Adrenal gland (tissue), 19 donors: ENCODE results near the gene TADA2B. TPM values are rescaled to one million over a fixed set of nuclear protein-coding genes. Genes with fewer than 3 reads are reported as not detected.

Experiments
- DNase-seq, 7 donors: peaks; one replicate each; pipeline ENCODE4 v3.0.0-alpha.2; 2019 to 2020
- H3K27ac ChIP-seq, 5 donors: fragments of 200-600 bp; sonication (generic) in 4 of 5; 1 replicate in 3 of 5; 2 replicates in 2 of 5; pipeline versions ENCODE4 v1.5.1 to v1.8.0; 2016 to 2020; ENCODE audit warnings: mild to moderate bottlenecking in 1 of 5
- H3K27me3 ChIP-seq: fragments of 200-600 bp; 2 replicates; pipeline ENCODE4 v1.8.0; 2021
- H3K36me3 ChIP-seq, 2 donors: fragments of 200-600 bp; replicated peaks in 1 of 2; 1 replicate in 1 of 2; 2 replicates in 1 of 2; pipeline versions ENCODE4 v1.5.1 to v1.8.0; 2018 to 2022
- H3K4me1 ChIP-seq, 2 donors: fragments of 200-600 bp; replicated peaks in 1 of 2; 1 replicate in 1 of 2; 2 replicates in 1 of 2; pipeline versions ENCODE4 v1.5.1 to v1.8.0; 2018 to 2021
- H3K4me3 ChIP-seq, 4 donors: fragments of 200-600 bp; sonication (generic) in 3 of 4; one replicate each; pipeline ENCODE4 v1.5.1; 2016 to 2018
- H3K9me3 ChIP-seq, 3 donors: fragments of 200-600 bp; sonication (generic) in 1 of 3; replicated peaks in 1 of 3; 1 replicate in 2 of 3; 2 replicates in 1 of 3; pipeline versions ENCODE4 v1.5.1 to v1.8.0; 2016 to 2021
- POLR2A ChIP-seq, 2 donors: fragments of 450-650 bp; IDR thresholded peaks; one replicate each; pipeline ENCODE4 v1.6.1; 2017; ENCODE audit warnings: antibody characterized with exemption in 2 of 2, mild to moderate bottlenecking in 2 of 2, moderate library complexity in 1 of 2
- WGBS, 4 donors: extraction: QIAGEN DNeasy Blood & Tissue Kit in 2 of 4; methylation state at CpG; one replicate each; pipeline versions ENCODE4 v1.1.5 to v1.1.7; 2013 to 2017; 5-methylcytosine and 5-hydroxymethylcytosine counted together
- intact Hi-C, 2 donors: fragments of 100-400 bp; cut with DNase I; formaldehyde crosslinking; loops; one replicate each; pipeline versions ENCODE4 v1.14.1 to v1.15.0; 2022 to 2023
- long read RNA-seq, 10 donors: library from polyadenylated mRNA in 3 of 10; unstranded in 2 of 10; stranded (forward) in 1 of 10; transcript quantifications; one replicate each; pipeline ENCODE4 v2.0.0 and lab custom pipeline, GENCODE V29; 2021 to 2026
- polyA plus RNA-seq, 3 donors: library from polyadenylated mRNA; stranded (reverse); fragments of 200-250 nt in 2 of 3; fragments of 350-450 nt in 1 of 3; fragmentation: Illumina TruSeq in 1 of 3; extraction: RNeasy Lipid Tissue Mini Kit (QIAGEN cat#74804) in 1 of 3; gene quantifications; one replicate each; pipeline ENCODE4 v1.2.3, GENCODE V29; 2013 to 2014
- total RNA-seq, 9 donors: library from RNA; depleted of rRNA in 4 of 9; stranded (reverse); fragments of >200 nt in 4 of 9; fragments of 120-200 nt in 1 of 9; fragmentation: NEBNext Ultra II Directional in 1 of 9; extraction: Animal tissue kit (Norgen Biotek cat#: 25700) in 1 of 9; gene quantifications; one replicate each; pipeline versions ENCODE4 v1.1.0 to v1.2.4, GENCODE V29; 2013 to 2023
- TF ChIP-seq, protein P1 (sequence below), 6 experiments: fragments of 450-650 bp in 4 of 6; fragments of 200-600 bp in 2 of 6; sonication (generic) in 1 of 6; IDR thresholded peaks; 1 replicate in 5 of 6; 2 replicates in 1 of 6; pipeline versions ENCODE4 v1.5.1 to v1.8.0; 2016 to 2021; ENCODE audit warnings: antibody characterized with exemption in 6 of 6, mild to moderate bottlenecking in 2 of 6, moderate library complexity in 1 of 6
- donor health status: healthy with polysubstance abuse.
- donor health status: Bipolar disorder and iron deficiency.
- donor health status: DM: yes; HTN: yes; CAD: no.
- donor health status: DM: no; HTN: no; CAD: no.
- donor health status: DM: no; HTN: no; CAD: no.
- donor health status: DM: yes; HTN: yes; CAD: no.

The TADA2B gene
- 10 to 100 TPM; 17.2 to 60.8 (median 32.6) TPM for total RNA-seq
- 10 to 100 TPM; 13.3 to 26.6 (median 14.9) TPM for polyA plus RNA-seq
- long read RNA-seq, donor 1, full-length matches to known transcripts: 13 of 13 reads
- long read RNA-seq, donor 1, partial matches to known transcripts: 0 of 13 reads
- long read RNA-seq, donor 1, other reads (novel, unspliced or antisense): 0 of 13 reads
- long read RNA-seq, donor 2, full-length matches to known transcripts: 16 of 16 reads
- long read RNA-seq, donor 2, partial matches to known transcripts: 0 of 16 reads
- long read RNA-seq, donor 2, other reads (novel, unspliced or antisense): 0 of 16 reads
- long read RNA-seq, donor 3, full-length matches to known transcripts: 16 of 16 reads
- long read RNA-seq, donor 3, partial matches to known transcripts: 0 of 16 reads
- long read RNA-seq, donor 3, other reads (novel, unspliced or antisense): 0 of 16 reads
- long read RNA-seq, donor 4, full-length matches to known transcripts: 4 of 6 reads
- long read RNA-seq, donor 4, partial matches to known transcripts: 0 of 6 reads
- long read RNA-seq, donor 4, other reads (novel, unspliced or antisense): 2 of 6 reads
- long read RNA-seq, donor 5, full-length matches to known transcripts: 150 of 156 reads
- long read RNA-seq, donor 5, partial matches to known transcripts: 0 of 156 reads
- long read RNA-seq, donor 5, other reads (novel, unspliced or antisense): 6 of 156 reads
- long read RNA-seq, donor 6, partial matches to known transcripts: 0 of 1 reads
- long read RNA-seq, donor 6, other reads (novel, unspliced or antisense): 1 of 1 reads
- long read RNA-seq, donor 7, full-length matches to known transcripts: 6 of 6 reads
- long read RNA-seq, donor 7, partial matches to known transcripts: 0 of 6 reads
- long read RNA-seq, donor 7, other reads (novel, unspliced or antisense): 0 of 6 reads
- long read RNA-seq, donor 8, full-length matches to known transcripts: 16 of 163 reads
- long read RNA-seq, donor 8, partial matches to known transcripts: 138 of 163 reads
- long read RNA-seq, donor 8, other reads (novel, unspliced or antisense): 9 of 163 reads
- long read RNA-seq, donor 9, full-length matches to known transcripts: 8 of 160 reads
- long read RNA-seq, donor 9, partial matches to known transcripts: 142 of 160 reads
- long read RNA-seq, donor 9, other reads (novel, unspliced or antisense): 10 of 160 reads
- long read RNA-seq, donor 10, full-length matches to known transcripts: 19 of 19 reads
- long read RNA-seq, donor 10, partial matches to known transcripts: 0 of 19 reads
- long read RNA-seq, donor 10, other reads (novel, unspliced or antisense): 0 of 19 reads

GRCh38 chr4:7043284-7044136, at the start of gene TADA2B:
Gene TADA2B (plus strand): TSS chr4:7043372. CDS start chr4:7043580, 208 bp downstream.
- H3K4me3 ChIP-seq: peak within 1 kb of the TSS; percentile 73 to 99 (median 94)
- intact Hi-C loops: no loop called here
- WGBS, 4 donors: 0 to 2% (median 0%) methylated on average over 11 to 119 of the region's 119 CpGs
- no peaks in the 10 kb centered on the region for H3K27me3 ChIP-seq
- peak; percentile 55 to 57 for TF ChIP-seq POLR2A (IDR thresholded peaks at IDR 0.05)
- TF ChIP-seq, protein P1, sequence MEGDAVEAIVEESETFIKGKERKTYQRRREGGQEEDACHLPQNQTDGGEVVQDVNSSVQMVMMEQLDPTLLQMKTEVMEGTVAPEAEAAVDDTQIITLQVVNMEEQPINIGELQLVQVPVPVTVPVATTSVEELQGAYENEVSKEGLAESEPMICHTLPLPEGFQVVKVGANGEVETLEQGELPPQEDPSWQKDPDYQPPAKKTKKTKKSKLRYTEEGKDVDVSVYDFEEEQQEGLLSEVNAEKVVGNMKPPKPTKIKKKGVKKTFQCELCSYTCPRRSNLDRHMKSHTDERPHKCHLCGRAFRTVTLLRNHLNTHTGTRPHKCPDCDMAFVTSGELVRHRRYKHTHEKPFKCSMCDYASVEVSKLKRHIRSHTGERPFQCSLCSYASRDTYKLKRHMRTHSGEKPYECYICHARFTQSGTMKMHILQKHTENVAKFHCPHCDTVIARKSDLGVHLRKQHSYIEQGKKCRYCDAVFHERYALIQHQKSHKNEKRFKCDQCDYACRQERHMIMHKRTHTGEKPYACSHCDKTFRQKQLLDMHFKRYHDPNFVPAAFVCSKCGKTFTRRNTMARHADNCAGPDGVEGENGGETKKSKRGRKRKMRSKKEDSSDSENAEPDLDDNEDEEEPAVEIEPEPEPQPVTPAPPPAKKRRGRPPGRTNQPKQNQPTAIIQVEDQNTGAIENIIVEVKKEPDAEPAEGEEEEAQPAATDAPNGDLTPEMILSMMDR (IDR thresholded peaks at IDR 0.05): no peak
- H3K4me1 ChIP-seq: peaks cover 33 to 42% of the 10 kb centered on the region in 2 donors
- DNase-seq: peak; percentile 60 to 77 (median 64)
- peak within 1 kb of the TSS; percentile 64 to 99 (median 94) for H3K27ac ChIP-seq
- no peaks in the 10 kb centered on the region for H3K9me3 ChIP-seq
- no peaks in the 10 kb centered on the region for H3K36me3 ChIP-seq

GRCh38 chr4:6996481-6996880, 46.7 kb upstream of the TADA2B start:
- no peak for TF ChIP-seq POLR2A (IDR thresholded peaks at IDR 0.05)
- intact Hi-C loops: no loop called here
- 89 to 96% (median 94%) methylated on average over 12 of the region's 12 CpGs for WGBS, 4 donors

GRCh38 chr4:6999172-7000086, 43.7 kb upstream of the TADA2B start:
- intact Hi-C loops: no loop called here
- H3K27ac ChIP-seq: peak overlapping the region in 3 of 5 donors; percentile 45 to 54 (median 52)
- WGBS, 4 donors: 55 to 72% (median 66%) methylated on average over 13 to 14 of the region's 14 CpGs
- H3K9me3 ChIP-seq: no peaks in the 10 kb centered on the region
- peaks cover 0 to 95% of the 10 kb centered on the region in 2 donors for H3K36me3 ChIP-seq
- TF ChIP-seq, protein P1 (IDR thresholded peaks at IDR 0.05): no peak
- no peak for TF ChIP-seq POLR2A (IDR thresholded peaks at IDR 0.05)
- H3K4me1 ChIP-seq: peaks cover 15 to 21% of the 10 kb centered on the region in 2 donors
- peak in 2 of 7 donors; percentile 50 to 53 for DNase-seq
- H3K4me3 ChIP-seq: no peak overlapping the region
- H3K27me3 ChIP-seq: no peaks in the 10 kb centered on the region

More at GRCh38 chr4:6996481-6996880, 46.7 kb upstream of the TADA2B start:
- Histone ChIP-seq H3K27me3 (no peaks in the 10 kb centered on the region), H3K4me3 (no peak overlapping the region), H3K36me3 (peaks cover 0 to 72% of the 10 kb centered on the region in 2 donors), H3K9me3 (no peaks in the 10 kb centered on the region), H3K27ac (no peak overlapping the region), H3K4me1 (peaks cover 27 to 31% of the 10 kb centered on the region in 2 donors)
- peak in 2 of 7 donors; percentile 3 to 45 for DNase-seq
